WTC11 (cell line): Measurements from ENCODE around the gene FCHSD2. TPM values are rescaled to one million over a fixed set of nuclear protein-coding genes. Genes with fewer than 3 reads are reported as not detected.

Experiments used
- ATAC-seq: fragments of 200-7000 bp; cut with Tn5 transposase; 2 replicates; pipeline ENCODE4 v1.10.0; 2021; ENCODE audit warnings: mild to moderate bottlenecking, moderate library complexity
- CTCF ChIA-PET: fragments of 300-600 bp; sonication (Branson Sonifier 250); formaldehyde crosslinking; loops from one replicate; lab custom pipeline; 2021; ENCODE audit warnings: antibody characterized with exemption; lab: Charles Lee
- POLR2A ChIA-PET: fragments of 350-600 bp; sonication (Branson Sonifier 250); formaldehyde crosslinking; loops from one replicate; lab custom pipeline; 2021; ENCODE audit warnings: antibody characterized with exemption; lab: Charles Lee
- DNase-seq: peaks from one replicate; pipeline ENCODE4 v3.0.0; 2021; ENCODE audit warnings: low spot score
- H3K27ac Mint-ChIP-seq: 2 replicates; pipeline ENCODE4 v1.8.0; 2021; ENCODE audit warnings: mixed read lengths
- H3K27me3 Mint-ChIP-seq: 2 replicates; pipeline ENCODE4 v1.8.0; 2021; ENCODE audit warnings: low read depth, mild to moderate bottlenecking, moderate library complexity, mixed read lengths
- H3K36me3 Mint-ChIP-seq: 2 replicates; pipeline ENCODE4 v1.8.0; 2021; ENCODE audit warnings: mixed read lengths
- H3K4me1 Mint-ChIP-seq: 2 replicates; pipeline ENCODE4 v1.8.0; 2022; ENCODE audit warnings: mixed read lengths
- H3K4me3 Mint-ChIP-seq: 2 replicates; pipeline ENCODE4 v1.8.0; 2021; ENCODE audit warnings: mild to moderate bottlenecking, moderate library complexity, mixed read lengths
- H3K9me3 Mint-ChIP-seq: 2 replicates; pipeline ENCODE4 v1.8.0; 2021; ENCODE audit warnings: mixed read lengths
- ATF1 ChIP-seq: sonication (generic); formaldehyde crosslinking; IDR thresholded peaks from 2 replicates; pipeline ENCODE4 v1.8.1; 2023; ENCODE audit warnings: mild to moderate bottlenecking, moderate library complexity, missing genetic modification reagents
- CREB1 ChIP-seq: sonication (generic); formaldehyde crosslinking; IDR thresholded peaks from 2 replicates; pipeline ENCODE4 v1.8.0; 2023; ENCODE audit warnings: mild to moderate bottlenecking, missing genetic modification reagents
- E2F1 ChIP-seq: sonication (generic); formaldehyde crosslinking; IDR thresholded peaks from 2 replicates; pipeline ENCODE4 v1.8.0; 2022; ENCODE audit warnings: mild to moderate bottlenecking, missing genetic modification reagents
- E2F4 ChIP-seq: sonication (generic); formaldehyde crosslinking; IDR thresholded peaks from 2 replicates; pipeline ENCODE4 v1.8.1; 2022; ENCODE audit warnings: low read depth, mild to moderate bottlenecking, moderate library complexity, missing genetic modification reagents, borderline replicate concordance
- E2F5 ChIP-seq: sonication (generic); formaldehyde crosslinking; IDR thresholded peaks from 2 replicates; pipeline ENCODE4 v1.8.1; 2022; ENCODE audit warnings: mild to moderate bottlenecking, moderate library complexity, missing genetic modification reagents
- ERG ChIP-seq: fragments of 250-450 bp; sonication (Bioruptor Pico); IDR thresholded peaks from 2 replicates; pipeline ENCODE4 v1.8.0; 2021; ENCODE audit warnings: mild to moderate bottlenecking
- FOXP4 ChIP-seq: sonication (generic); formaldehyde crosslinking; IDR thresholded peaks from 2 replicates; pipeline ENCODE4 v1.8.0; 2022; ENCODE audit warnings: mild to moderate bottlenecking, missing genetic modification reagents
- HMGXB4 ChIP-seq: sonication (generic); formaldehyde crosslinking; IDR thresholded peaks from 2 replicates; pipeline ENCODE4 v1.8.1; 2023; ENCODE audit warnings: mild to moderate bottlenecking, moderate library complexity, missing genetic modification reagents
- JUN ChIP-seq: sonication (generic); formaldehyde crosslinking; IDR thresholded peaks from 2 replicates; pipeline ENCODE4 v1.8.0; 2023; ENCODE audit warnings: mild to moderate bottlenecking, missing genetic modification reagents
- NFE2L1 ChIP-seq: sonication (generic); formaldehyde crosslinking; IDR thresholded peaks from 2 replicates; pipeline ENCODE4 v1.8.1; 2023; ENCODE audit warnings: missing genetic modification reagents
- RELA ChIP-seq: sonication (generic); formaldehyde crosslinking; IDR thresholded peaks from 2 replicates; pipeline ENCODE4 v1.8.1; 2022; ENCODE audit warnings: missing genetic modification reagents, mild to moderate bottlenecking, borderline replicate concordance
- SMAD3 ChIP-seq: sonication (generic); formaldehyde crosslinking; IDR thresholded peaks from 2 replicates; pipeline ENCODE4 v1.8.0; 2022; ENCODE audit warnings: missing genetic modification reagents, mild to moderate bottlenecking, borderline replicate concordance
- TCF7 ChIP-seq: sonication (generic); formaldehyde crosslinking; IDR thresholded peaks from 2 replicates; pipeline ENCODE4 v1.8.0; 2022; ENCODE audit warnings: mild to moderate bottlenecking, low read depth, missing genetic modification reagents, moderate library complexity
- TP53 ChIP-seq: sonication (generic); formaldehyde crosslinking; IDR thresholded peaks from 2 replicates; pipeline ENCODE4 v1.8.1; 2023; ENCODE audit warnings: mild to moderate bottlenecking, missing genetic modification reagents
- USF1 ChIP-seq: sonication (generic); formaldehyde crosslinking; IDR thresholded peaks from 2 replicates; pipeline ENCODE4 v1.8.0; 2022; ENCODE audit warnings: mild to moderate bottlenecking, missing genetic modification reagents
- USF2 ChIP-seq: sonication (generic); formaldehyde crosslinking; IDR thresholded peaks from 2 replicates; pipeline ENCODE4 v1.8.1; 2023; ENCODE audit warnings: mild to moderate bottlenecking, missing genetic modification reagents, moderate library complexity
- ZMAT4 ChIP-seq: fragments of 250-450 bp; sonication (Bioruptor Pico); IDR thresholded peaks from 2 replicates; pipeline ENCODE4 v1.9.0; 2021; ENCODE audit warnings: mild to moderate bottlenecking
- ZNF416 ChIP-seq: fragments of 250-450 bp; sonication (Bioruptor Pico); IDR thresholded peaks from 2 replicates; pipeline ENCODE4 v1.9.0; 2021; ENCODE audit warnings: mild to moderate bottlenecking, inconsistent platforms
- ZNF423 ChIP-seq: fragments of 250-450 bp; sonication (Bioruptor Pico); IDR thresholded peaks from 2 replicates; pipeline ENCODE4 v2.1.2; 2022; ENCODE audit warnings: mild to moderate bottlenecking, moderate library complexity
- total RNA-seq: library from RNA; stranded (reverse); gene quantifications from 3 replicates; pipeline ENCODE4 v1.2.3, GENCODE V29; 2021

FCHSD2 gene
- total RNA-seq, 1 experiment from 2014 or later: 10.1 TPM

- ChIA-PET CTCF (no interaction called here), POLR2A (no interaction called here)
- H3K36me3 Mint-ChIP-seq: no peaks in the 10 kb centered on the region
- H3K4me3 Mint-ChIP-seq: no peak overlapping the region
- peaks cover 3% of the 10 kb centered on the region; the same call in 1 of the 2 replicates for H3K4me1 Mint-ChIP-seq
- no peak for ATAC-seq
- no peak overlapping the region for H3K27ac Mint-ChIP-seq
- TF ChIP-seq TP53 (CRISPR knock-in tag): no peak
- TF ChIP-seq NFE2L1 (CRISPR knock-in tag): no peak
- TF ChIP-seq CREB1 (CRISPR knock-in tag): no peak
- TF ChIP-seq, all 79 proteins: peak for 0
- no peaks in the 10 kb centered on the region for H3K9me3 Mint-ChIP-seq
- no peak for DNase-seq
- H3K27me3 Mint-ChIP-seq: no peaks in the 10 kb centered on the region
These were observed 152.4 kb downstream of the FCHSD2 start for GRCh38 chr11:72989727-72990126.

GRCh38 chr11:72988821-72989220, 153.3 kb downstream of the FCHSD2 start:
- Mint-ChIP-seq H3K9me3 (no peaks in the 10 kb centered on the region), H3K4me3 (no peak overlapping the region), H3K36me3 (no peaks in the 10 kb centered on the region), H3K27me3 (no peaks in the 10 kb centered on the region), H3K4me1 (peaks cover 3% of the 10 kb centered on the region; the same call in 1 of the 2 replicates), H3K27ac (no peak overlapping the region)
- POLR2A ChIA-PET: no interaction called here
- TF ChIP-seq ZNF416 (CRISPR knock-in tag) (no peak), TCF7 (CRISPR knock-in tag) (no peak), ZMAT4 (CRISPR knock-in tag) (no peak), USF1 (CRISPR knock-in tag) (no peak), ERG (no peak), E2F1 (CRISPR knock-in tag) (no peak), RELA (CRISPR knock-in tag) (no peak), ATF1 (no peak), ZNF423 (CRISPR knock-in tag) (no peak), SMAD3 (CRISPR knock-in tag) (no peak), HMGXB4 (CRISPR knock-in tag) (no peak), JUN (no peak), USF2 (CRISPR knock-in tag) (no peak), E2F4 (CRISPR knock-in tag) (no peak), FOXP4 (no peak), E2F5 (CRISPR knock-in tag) (no peak)
- no peak for ATAC-seq
- CTCF ChIA-PET: no interaction called here
- no peak for DNase-seq
